ENCODE results near the gene PDXK. TPM values are rescaled to one million over a fixed set of nuclear protein-coding genes. Genes with fewer than 3 reads are reported as not detected.
A peak's percentile ranks its signal among the peaks of the same experiment; 100 is the strongest.

PDXK gene
- total and polyA plus RNA-seq, 2 of the 13 experiments (the other 11 are each of a cell fraction or from before 2014, with no cell fraction given) = 114 to 184 TPM

DNA sequence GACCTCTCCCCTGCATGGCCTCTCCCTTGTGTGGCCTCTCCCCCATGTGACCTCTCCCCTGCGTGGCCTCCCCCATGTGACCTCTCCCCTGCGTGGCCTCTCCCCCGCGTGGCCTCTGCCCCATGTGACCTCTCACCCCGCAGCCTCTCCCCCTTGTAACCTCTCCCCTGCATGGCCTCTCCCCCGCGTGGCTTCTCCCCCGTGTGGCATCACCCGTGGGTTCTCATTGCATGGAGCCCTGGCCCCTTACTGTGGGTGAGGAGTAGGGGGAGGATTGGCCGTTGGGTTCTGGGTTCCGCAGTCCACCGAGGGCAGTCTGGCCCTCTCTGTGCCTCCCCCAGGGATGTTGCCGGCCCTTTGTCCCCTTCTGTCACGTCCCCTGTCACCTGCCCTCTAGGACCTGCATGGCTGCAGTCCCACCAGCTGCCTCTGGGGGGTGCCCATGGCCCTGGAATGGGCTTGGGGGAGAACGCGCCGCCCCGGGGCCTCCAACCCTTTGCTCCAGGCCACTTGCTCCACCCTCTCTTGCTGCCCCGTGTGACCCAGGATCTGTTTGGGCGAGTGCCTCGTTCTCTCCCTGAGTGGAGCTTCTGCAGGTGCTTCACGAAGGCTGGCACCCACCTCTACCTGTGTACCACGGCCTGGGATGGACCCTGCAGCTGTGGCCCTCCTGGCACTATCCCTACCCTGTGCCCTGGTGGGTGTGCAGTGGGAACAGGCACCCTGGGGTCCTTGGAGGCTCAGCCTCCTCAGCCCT lies 91.8 kb downstream of the PDXK start (continued):
- TF ChIP-seq ZNF34 (CRISPR knock-in tag; IDR thresholded peaks at IDR 0.05; ENCODE audit: borderline replicate concordance) (no peak), KLF13 (CRISPR knock-in tag; IDR thresholded peaks at IDR 0.05) (no peak), DNMT1 (CRISPR knock-in tag; IDR thresholded peaks at IDR 0.05) (no peak), ZNF10 (CRISPR knock-in tag; IDR thresholded peaks at IDR 0.05; ENCODE audit: borderline replicate concordance, low read depth) (no peak), CCDC6 (CRISPR knock-in tag; IDR thresholded peaks at IDR 0.05) (no peak), ZNF33A (CRISPR knock-in tag; IDR thresholded peaks at IDR 0.05; ENCODE audit: borderline replicate concordance) (no peak), IKZF1 (IDR thresholded peaks at IDR 0.05) (no peak), SCMH1 (CRISPR knock-in tag; IDR thresholded peaks at IDR 0.05; ENCODE audit: borderline replicate concordance) (no peak), ZNF12 (CRISPR knock-in tag; IDR thresholded peaks at IDR 0.05) (no peak), ZNF350 (CRISPR knock-in tag; IDR thresholded peaks at IDR 0.05; ENCODE audit: borderline replicate concordance, low read depth) (no peak), RBM39 (IDR thresholded peaks at IDR 0.05; ENCODE audit: low read depth, low read length, poor library complexity, severe bottlenecking) (peak; percentile 51), HHEX (CRISPR knock-in tag; IDR thresholded peaks at IDR 0.05) (no peak), BRCA1 (CRISPR knock-in tag; IDR thresholded peaks at IDR 0.05) (no peak)
- TF ChIP-seq, protein P1, sequence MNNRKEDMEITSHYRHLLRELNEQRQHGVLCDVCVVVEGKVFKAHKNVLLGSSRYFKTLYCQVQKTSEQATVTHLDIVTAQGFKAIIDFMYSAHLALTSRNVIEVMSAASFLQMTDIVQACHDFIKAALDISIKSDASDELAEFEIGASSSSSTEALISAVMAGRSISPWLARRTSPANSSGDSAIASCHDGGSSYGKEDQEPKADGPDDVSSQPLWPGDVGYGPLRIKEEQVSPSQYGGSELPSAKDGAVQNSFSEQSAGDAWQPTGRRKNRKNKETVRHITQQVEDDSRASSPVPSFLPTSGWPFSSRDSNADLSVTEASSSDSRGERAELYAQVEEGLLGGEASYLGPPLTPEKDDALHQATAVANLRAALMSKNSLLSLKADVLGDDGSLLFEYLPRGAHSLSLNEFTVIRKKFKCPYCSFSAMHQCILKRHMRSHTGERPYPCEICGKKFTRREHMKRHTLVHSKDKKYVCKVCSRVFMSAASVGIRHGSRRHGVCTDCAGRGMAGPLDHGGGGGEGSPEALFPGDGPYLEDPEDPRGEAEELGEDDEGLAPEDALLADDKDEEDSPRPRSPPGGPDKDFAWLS (CRISPR knock-in tag; IDR thresholded peaks at IDR 0.05; ENCODE audit: borderline replicate concordance) = no peak
- TF ChIP-seq, protein P2, sequence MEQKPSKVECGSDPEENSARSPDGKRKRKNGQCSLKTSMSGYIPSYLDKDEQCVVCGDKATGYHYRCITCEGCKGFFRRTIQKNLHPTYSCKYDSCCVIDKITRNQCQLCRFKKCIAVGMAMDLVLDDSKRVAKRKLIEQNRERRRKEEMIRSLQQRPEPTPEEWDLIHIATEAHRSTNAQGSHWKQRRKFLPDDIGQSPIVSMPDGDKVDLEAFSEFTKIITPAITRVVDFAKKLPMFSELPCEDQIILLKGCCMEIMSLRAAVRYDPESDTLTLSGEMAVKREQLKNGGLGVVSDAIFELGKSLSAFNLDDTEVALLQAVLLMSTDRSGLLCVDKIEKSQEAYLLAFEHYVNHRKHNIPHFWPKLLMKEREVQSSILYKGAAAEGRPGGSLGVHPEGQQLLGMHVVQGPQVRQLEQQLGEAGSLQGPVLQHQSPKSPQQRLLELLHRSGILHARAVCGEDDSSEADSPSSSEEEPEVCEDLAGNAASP (CRISPR knock-in tag; IDR thresholded peaks at IDR 0.05; ENCODE audit: borderline replicate concordance) = no peak
- TF ChIP-seq, protein P3, sequence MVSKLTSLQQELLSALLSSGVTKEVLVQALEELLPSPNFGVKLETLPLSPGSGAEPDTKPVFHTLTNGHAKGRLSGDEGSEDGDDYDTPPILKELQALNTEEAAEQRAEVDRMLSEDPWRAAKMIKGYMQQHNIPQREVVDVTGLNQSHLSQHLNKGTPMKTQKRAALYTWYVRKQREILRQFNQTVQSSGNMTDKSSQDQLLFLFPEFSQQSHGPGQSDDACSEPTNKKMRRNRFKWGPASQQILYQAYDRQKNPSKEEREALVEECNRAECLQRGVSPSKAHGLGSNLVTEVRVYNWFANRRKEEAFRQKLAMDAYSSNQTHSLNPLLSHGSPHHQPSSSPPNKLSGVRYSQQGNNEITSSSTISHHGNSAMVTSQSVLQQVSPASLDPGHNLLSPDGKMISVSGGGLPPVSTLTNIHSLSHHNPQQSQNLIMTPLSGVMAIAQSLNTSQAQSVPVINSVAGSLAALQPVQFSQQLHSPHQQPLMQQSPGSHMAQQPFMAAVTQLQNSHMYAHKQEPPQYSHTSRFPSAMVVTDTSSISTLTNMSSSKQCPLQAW (CRISPR knock-in tag; IDR thresholded peaks at IDR 0.05) = peak; percentile 62; the same call in 1 of the 2 replicates
- TF ChIP-seq, protein P4, sequence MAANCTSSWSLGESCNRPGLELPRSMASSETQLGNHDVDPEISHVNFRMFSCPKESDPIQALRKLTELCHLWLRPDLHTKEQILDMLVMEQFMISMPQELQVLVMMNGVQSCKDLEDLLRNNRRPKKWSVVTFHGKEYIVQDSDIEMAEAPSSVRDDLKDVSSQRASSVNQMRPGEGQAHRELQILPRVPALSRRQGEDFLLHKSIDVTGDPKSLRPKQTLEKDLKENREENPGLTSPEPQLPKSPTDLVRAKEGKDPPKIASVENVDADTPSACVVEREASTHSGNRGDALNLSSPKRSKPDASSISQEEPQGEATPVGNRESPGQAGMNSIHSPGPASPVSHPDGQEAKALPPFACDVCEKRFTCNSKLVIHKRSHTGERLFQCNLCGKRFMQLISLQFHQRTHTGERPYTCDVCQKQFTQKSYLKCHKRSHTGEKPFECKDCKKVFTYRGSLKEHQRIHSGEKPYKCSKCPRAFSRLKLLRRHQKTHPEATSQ (CRISPR knock-in tag; IDR thresholded peaks at IDR 0.05; ENCODE audit: borderline replicate concordance) = no peak
- TF ChIP-seq, protein P5, sequence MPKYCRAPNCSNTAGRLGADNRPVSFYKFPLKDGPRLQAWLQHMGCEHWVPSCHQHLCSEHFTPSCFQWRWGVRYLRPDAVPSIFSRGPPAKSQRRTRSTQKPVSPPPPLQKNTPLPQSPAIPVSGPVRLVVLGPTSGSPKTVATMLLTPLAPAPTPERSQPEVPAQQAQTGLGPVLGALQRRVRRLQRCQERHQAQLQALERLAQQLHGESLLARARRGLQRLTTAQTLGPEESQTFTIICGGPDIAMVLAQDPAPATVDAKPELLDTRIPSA (CRISPR knock-in tag; IDR thresholded peaks at IDR 0.05; ENCODE audit: borderline replicate concordance) = no peak
- TF ChIP-seq, protein P6, sequence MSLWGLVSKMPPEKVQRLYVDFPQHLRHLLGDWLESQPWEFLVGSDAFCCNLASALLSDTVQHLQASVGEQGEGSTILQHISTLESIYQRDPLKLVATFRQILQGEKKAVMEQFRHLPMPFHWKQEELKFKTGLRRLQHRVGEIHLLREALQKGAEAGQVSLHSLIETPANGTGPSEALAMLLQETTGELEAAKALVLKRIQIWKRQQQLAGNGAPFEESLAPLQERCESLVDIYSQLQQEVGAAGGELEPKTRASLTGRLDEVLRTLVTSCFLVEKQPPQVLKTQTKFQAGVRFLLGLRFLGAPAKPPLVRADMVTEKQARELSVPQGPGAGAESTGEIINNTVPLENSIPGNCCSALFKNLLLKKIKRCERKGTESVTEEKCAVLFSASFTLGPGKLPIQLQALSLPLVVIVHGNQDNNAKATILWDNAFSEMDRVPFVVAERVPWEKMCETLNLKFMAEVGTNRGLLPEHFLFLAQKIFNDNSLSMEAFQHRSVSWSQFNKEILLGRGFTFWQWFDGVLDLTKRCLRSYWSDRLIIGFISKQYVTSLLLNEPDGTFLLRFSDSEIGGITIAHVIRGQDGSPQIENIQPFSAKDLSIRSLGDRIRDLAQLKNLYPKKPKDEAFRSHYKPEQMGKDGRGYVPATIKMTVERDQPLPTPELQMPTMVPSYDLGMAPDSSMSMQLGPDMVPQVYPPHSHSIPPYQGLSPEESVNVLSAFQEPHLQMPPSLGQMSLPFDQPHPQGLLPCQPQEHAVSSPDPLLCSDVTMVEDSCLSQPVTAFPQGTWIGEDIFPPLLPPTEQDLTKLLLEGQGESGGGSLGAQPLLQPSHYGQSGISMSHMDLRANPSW (CRISPR knock-in tag; IDR thresholded peaks at IDR 0.05; ENCODE audit: borderline replicate concordance) = no peak

Measured in HepG2 (cell line).